ENCODE measurements around the gene HIRA.
"Not testable (repeated sequence)": the region's sequence is repeated elsewhere in the genome, so short reads cannot be mapped to it uniquely, and the experiment has no call there.

HIRA gene

GRCh38 chr22:19349778-19350475 is 81.6 kb downstream of the HIRA start:
- no peak for FAIRE-seq
- no peak for DNase-seq (ENCODE audit: insufficient read length)
- TF ChIP-seq TAF1 (IDR thresholded peaks at IDR 0.05; ENCODE audit: borderline replicate concordance, low read depth, low read length): no peak
- TF ChIP-seq POLR2AphosphoS5 (IDR thresholded peaks at IDR 0.05; ENCODE audit: low read depth, low read length): no peak
- TF ChIP-seq POLR2A (IDR thresholded peaks at IDR 0.05; ENCODE audit: low read depth, low read length): no peak

GRCh38 chr22:19346677-19347265 is 84.8 kb downstream of the HIRA start:
- DNase-seq (ENCODE audit: insufficient read length): no peak
- no peak for TF ChIP-seq POLR2AphosphoS5 (IDR thresholded peaks at IDR 0.05; ENCODE audit: low read depth, low read length)
- TF ChIP-seq POLR2A (IDR thresholded peaks at IDR 0.05; ENCODE audit: low read depth, low read length): no peak
- no peak for TF ChIP-seq TAF1 (IDR thresholded peaks at IDR 0.05; ENCODE audit: borderline replicate concordance, low read depth, low read length)
- FAIRE-seq: no peak

- TF ChIP-seq POLR2AphosphoS5 (IDR thresholded peaks at IDR 0.05; ENCODE audit: low read depth, low read length) (no peak), TAF1 (IDR thresholded peaks at IDR 0.05; ENCODE audit: borderline replicate concordance, low read depth, low read length) (no peak), POLR2A (IDR thresholded peaks at IDR 0.05; ENCODE audit: low read depth, low read length) (no peak)
- FAIRE-seq (no peak), DNase-seq (ENCODE audit: insufficient read length) (no peak)
Measured at GRCh38 chr22:19344420-19344819, 87.1 kb downstream of the HIRA start.

GRCh38 chr22:19343470-19343869 is 88.1 kb downstream of the HIRA start:
- DNase-seq (ENCODE audit: insufficient read length): no peak
- TF ChIP-seq TAF1 (IDR thresholded peaks at IDR 0.05; ENCODE audit: borderline replicate concordance, low read depth, low read length) (no peak), POLR2AphosphoS5 (IDR thresholded peaks at IDR 0.05; ENCODE audit: low read depth, low read length) (no peak), POLR2A (IDR thresholded peaks at IDR 0.05; ENCODE audit: low read depth, low read length) (no peak)
- no peak for FAIRE-seq

- TF ChIP-seq TAF1 (IDR thresholded peaks at IDR 0.05; ENCODE audit: borderline replicate concordance, low read depth, low read length): no peak
- TF ChIP-seq POLR2A (IDR thresholded peaks at IDR 0.05; ENCODE audit: low read depth, low read length): no peak
- no peak for TF ChIP-seq POLR2AphosphoS5 (IDR thresholded peaks at IDR 0.05; ENCODE audit: low read depth, low read length)
- DNase-seq (ENCODE audit: insufficient read length) (no peak), FAIRE-seq (no peak)
Measured at GRCh38 chr22:19341500-19341899, 90.0 kb downstream of the HIRA start.

GRCh38 chr22:19337137-19337536 is 94.4 kb downstream of the HIRA start:
- FAIRE-seq (no peak), DNase-seq (ENCODE audit: insufficient read length) (no peak)
- no peak for TF ChIP-seq POLR2AphosphoS5 (IDR thresholded peaks at IDR 0.05; ENCODE audit: low read depth, low read length)
- TF ChIP-seq TAF1 (IDR thresholded peaks at IDR 0.05; ENCODE audit: borderline replicate concordance, low read depth, low read length): no peak
- TF ChIP-seq POLR2A (IDR thresholded peaks at IDR 0.05; ENCODE audit: low read depth, low read length): no peak

- FAIRE-seq: no peak
- TF ChIP-seq POLR2AphosphoS5 (IDR thresholded peaks at IDR 0.05; ENCODE audit: low read depth, low read length) (no peak), POLR2A (IDR thresholded peaks at IDR 0.05; ENCODE audit: low read depth, low read length) (no peak), TAF1 (IDR thresholded peaks at IDR 0.05; ENCODE audit: borderline replicate concordance, low read depth, low read length) (no peak)
- no peak for DNase-seq (ENCODE audit: insufficient read length)
Measured at GRCh38 chr22:19336133-19337075, 95.1 kb downstream of the HIRA start.

- TF ChIP-seq POLR2AphosphoS5 (IDR thresholded peaks at IDR 0.05; ENCODE audit: low read depth, low read length): no peak
- TF ChIP-seq POLR2A (IDR thresholded peaks at IDR 0.05; ENCODE audit: low read depth, low read length): no peak
- no peak for TF ChIP-seq TAF1 (IDR thresholded peaks at IDR 0.05; ENCODE audit: borderline replicate concordance, low read depth, low read length)
- FAIRE-seq: no peak
- no peak for DNase-seq (ENCODE audit: insufficient read length)
Measured at GRCh38 chr22:19331975-19332374, 99.6 kb downstream of the HIRA start.

GRCh38 chr22:19331474-19331873 is 100.1 kb downstream of the HIRA start:
- TF ChIP-seq POLR2AphosphoS5 (IDR thresholded peaks at IDR 0.05; ENCODE audit: low read depth, low read length) (no peak), TAF1 (IDR thresholded peaks at IDR 0.05; ENCODE audit: borderline replicate concordance, low read depth, low read length) (no peak), POLR2A (IDR thresholded peaks at IDR 0.05; ENCODE audit: low read depth, low read length) (no peak)
- DNase-seq (ENCODE audit: insufficient read length) (no peak), FAIRE-seq (no peak)

- TF ChIP-seq POLR2AphosphoS5 (IDR thresholded peaks at IDR 0.05; ENCODE audit: low read depth, low read length): no peak
- TF ChIP-seq POLR2A (IDR thresholded peaks at IDR 0.05; ENCODE audit: low read depth, low read length): no peak
- no peak for TF ChIP-seq TAF1 (IDR thresholded peaks at IDR 0.05; ENCODE audit: borderline replicate concordance, low read depth, low read length)
- DNase-seq (ENCODE audit: insufficient read length) (no peak), FAIRE-seq (no peak)
Measured at GRCh38 chr22:19330865-19331418, 100.6 kb downstream of the HIRA start.

GRCh38 chr22:19330205-19330604 is 101.3 kb downstream of the HIRA start:
- DNase-seq (ENCODE audit: insufficient read length); FAIRE-seq: not testable (repeated sequence)
